Limb (tissue), 2 donors: ENCODE data around the gene COL4A1.

Source experiments
- DNase-seq, 2 donors: peaks; one replicate each; pipeline ENCODE4 v3.0.0-alpha.2; 2016; ENCODE audit errors: extremely low spot score in 2 of 2

The COL4A1 gene

GRCh38 chr13:110199046-110199831 lies 107.7 kb downstream of the COL4A1 start:
- DNase-seq, result no peak

DNA sequence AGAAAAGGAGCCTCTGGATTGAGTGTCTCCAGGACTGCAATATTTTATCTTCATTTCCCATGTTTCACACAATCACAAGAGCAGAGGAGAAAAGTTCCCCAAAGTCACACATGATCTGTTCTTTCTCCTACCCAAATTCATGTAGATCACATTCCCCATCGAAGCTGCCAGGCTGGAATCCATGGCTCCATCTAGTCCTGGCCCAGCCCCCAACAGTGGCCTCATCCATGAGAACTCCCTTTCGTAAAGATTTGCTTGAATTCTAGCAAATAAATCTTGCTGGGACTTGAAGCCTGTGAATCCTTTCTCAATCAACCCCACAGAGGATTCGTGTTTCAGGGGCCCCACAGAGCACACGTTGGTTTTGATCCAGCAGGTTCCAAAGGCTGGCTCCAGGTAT lies 109.5 kb downstream of the COL4A1 start:
- no peak for DNase-seq

DNA sequence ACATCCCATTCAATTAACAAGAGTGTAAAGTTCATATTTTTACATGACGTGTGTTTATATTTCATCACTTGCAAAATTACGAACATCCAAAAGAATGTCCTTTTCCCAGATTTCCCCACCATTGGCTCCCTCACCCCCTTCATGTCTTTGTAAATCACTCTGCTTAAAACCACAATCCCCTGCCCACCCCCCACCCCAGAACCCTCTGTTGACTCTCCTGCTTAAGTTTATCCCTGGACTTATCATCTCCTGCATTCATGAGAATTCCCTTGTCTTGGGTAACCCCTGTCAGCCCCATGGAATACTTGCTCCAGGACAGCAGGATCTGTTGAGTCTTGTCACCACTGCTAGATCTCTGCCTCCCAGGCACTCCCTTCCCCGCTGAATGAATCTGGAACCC lies 109.9 kb downstream of the COL4A1 start:
- no peak for DNase-seq

DNA sequence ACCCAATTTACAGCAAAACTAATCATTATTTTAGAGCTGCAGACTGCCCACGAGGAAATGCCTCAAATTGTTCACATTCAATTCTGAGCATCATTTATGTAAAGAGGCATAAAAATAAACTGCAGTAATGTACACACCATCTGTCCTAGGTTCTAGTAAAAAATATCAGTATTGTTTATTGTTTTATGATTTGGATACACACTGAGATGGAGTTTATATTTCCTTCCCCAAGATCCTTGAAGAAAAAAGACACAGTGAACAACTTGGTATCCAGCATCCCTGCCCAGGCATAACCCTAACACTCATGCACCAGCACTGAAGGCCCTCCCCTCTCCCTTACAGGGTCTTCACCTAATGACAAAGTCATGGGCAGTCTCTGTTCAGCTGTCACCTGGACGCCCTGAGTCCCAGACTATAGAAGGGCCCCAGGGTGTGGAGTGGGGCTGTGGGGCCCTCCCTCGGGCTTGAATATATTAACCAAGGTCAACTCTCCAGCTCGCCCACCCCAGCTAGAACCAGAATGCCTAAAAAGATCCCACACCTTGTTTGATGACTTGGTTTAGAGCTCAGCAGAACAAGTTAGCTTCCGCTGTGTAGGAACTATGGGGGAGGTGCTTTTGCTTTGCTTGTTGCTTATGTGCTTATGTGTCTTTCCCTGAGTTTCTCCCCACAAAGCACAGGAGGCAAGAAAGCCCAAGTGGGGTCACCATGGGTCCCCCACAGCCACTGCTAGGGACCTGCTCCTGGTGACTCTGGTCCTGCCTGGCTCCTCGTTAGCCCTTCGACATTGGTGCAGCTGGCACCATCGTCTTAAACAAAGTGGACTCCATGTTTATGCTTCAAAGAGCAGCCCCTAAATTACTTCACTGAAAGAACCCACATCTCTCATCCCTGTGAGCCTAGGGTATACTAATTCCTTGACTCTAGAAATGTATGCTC lies 111.1 kb downstream of the COL4A1 start:
- no peak for DNase-seq

- DNase-seq, result no peak
Measured at GRCh38 chr13:110194451-110194850, 112.5 kb downstream of the COL4A1 start.

DNA sequence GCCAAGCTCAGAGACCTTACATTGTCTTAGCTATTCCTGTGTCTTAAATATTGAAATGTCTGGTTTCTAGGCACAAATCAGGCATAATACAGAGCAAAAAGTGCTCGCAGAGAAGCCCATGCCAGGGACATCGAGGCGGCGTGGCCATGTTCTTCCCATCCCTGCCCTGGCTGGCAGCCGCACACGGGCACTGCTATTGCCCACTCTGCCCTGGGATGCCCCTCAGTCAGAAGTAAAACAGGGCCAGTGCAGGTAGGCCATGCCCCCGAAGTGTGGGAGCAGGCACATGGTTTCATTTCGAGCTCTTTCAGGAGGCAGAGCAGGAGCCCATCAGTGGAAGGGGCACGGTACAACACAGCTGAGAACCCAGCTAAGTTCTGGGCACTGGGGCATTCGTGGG lies 113.5 kb downstream of the COL4A1 start:
- DNase-seq, result no peak

GRCh38 chr13:110192472-110192871 lies 114.5 kb downstream of the COL4A1 start:
- no peak for DNase-seq

DNA sequence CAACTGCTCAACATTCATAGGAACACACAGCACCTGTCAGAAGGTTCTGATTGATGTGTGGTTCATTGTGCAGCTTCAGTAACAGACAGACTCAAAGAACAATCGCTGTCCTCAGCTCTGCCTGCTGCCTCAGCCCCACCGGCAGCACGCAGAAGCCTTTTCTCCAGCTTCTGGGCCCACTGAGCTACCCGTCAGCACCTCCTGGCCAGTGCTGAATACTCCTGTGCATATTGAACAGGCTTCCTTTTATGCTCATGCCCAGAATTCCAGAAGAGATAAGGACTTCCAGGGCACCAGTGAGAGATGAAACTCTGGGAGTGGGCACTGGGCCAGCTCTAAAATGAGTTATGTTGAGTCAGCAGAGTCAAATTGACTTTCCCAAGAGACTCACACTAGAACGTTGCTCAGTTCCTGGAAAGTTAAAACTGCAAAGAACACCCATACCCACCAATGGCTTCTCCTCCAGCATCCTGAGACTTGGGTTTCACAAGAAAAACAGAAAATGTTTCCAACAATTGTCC lies 119.3 kb downstream of the COL4A1 start:
- DNase-seq, result no peak

GRCh38 chr13:110186231-110186855 lies 120.6 kb downstream of the COL4A1 start:
- DNase-seq, result no peak

DNA sequence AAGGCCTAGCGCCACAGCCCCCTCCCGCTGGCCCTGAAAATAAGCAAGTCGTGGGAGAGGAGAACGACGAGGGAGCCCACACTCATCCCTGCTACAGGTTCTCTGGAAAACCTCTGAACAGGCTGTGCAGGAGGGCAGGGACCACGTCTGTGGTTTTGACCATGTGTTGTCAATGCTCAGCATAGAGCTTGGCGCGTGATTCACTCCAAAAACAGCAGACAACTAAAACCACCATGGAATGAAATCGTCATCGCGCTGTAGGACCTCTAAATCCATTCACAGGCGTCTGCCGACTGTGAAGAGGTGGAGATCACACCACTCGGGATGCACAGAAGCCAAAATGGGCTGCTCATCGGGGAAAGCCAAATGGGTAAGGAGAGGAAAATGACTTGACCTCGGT lies 121.3 kb downstream of the COL4A1 start:
- DNase-seq, result no peak

- no peak for DNase-seq
Measured at GRCh38 chr13:110183910-110184309, 123.0 kb downstream of the COL4A1 start.

DNA sequence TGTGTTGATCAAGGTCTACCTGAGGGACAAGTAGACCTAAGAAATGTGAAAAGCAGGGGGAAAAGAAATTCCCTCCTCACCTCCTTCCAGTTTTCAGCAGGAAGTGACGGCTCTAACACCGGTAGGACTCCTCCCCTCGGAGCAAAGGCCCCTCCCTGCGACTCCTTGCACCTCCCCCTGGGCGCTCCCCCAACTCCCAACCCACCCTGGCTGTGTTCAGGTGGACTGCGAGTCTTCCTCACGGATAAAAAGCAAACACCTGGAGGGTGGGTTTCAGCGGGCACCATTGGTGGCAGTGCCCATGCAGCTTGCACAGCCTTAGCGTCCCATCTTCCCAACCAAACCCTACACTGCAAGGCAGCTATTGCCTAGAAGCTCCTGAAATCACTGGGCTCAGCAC lies 124.5 kb downstream of the COL4A1 start:
- no peak for DNase-seq

GRCh38 chr13:110182003-110182402 lies 125.0 kb downstream of the COL4A1 start:
- no peak for DNase-seq

GRCh38 chr13:110179857-110180147 lies 127.2 kb downstream of the COL4A1 start:
- no peak for DNase-seq

DNA sequence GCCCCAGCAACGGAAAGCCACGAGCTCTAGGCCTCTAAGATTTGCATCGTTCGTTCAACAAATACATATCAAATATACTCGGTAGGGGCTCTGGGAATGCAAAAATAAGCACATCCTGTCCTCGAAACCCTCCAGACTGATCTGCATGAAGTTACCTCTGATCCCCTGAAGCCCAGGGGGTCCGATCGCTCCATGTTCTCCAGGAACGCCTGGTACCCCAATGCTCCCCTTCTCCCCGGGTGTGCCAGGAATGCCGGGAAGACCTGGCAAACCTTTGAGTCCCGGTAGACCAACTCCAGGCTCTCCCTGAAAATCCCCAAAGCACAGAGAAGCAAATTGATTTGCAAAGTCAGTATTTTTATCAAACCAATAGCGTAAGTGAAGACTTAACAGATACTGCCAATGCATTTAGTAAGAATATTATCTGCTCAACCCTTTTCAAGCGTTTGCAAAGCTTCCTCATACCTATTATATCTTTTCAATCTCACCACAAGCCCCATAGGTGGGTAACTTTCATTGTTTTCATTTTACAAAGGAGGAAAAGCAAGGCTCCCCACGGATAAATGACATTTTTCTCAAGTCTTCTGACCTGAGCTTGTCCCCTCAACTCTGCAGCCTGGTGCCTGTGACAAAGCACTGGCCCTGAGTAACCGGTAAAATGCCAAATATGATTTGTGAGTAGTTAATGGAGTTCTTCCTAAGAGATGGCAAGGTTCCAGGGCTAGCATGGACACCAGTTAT lies 127.7 kb downstream of the COL4A1 start:
- no peak for DNase-seq

DNA sequence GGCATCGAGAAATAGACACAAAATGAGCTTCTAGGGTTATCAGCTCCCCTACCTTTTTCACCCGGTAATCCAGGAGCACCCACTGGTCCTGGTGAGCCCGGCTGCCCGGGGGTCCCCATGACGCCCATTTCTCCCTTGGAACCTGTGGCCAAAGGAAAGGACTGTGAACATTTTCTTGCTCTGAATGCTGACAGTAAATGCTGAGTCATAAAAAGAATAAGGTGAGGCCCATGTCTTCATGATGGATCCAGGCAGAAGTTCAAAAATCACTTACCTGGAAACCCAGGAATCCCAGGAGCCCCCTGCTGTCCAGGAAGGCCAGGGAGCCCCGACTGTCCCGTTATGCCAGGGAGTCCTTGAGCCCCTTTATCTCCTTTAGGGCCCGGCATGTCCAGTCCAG lies 129.2 kb downstream of the COL4A1 start:
- DNase-seq, result no peak

- DNase-seq, result no peak
Measured at GRCh38 chr13:110176431-110176830, 130.5 kb downstream of the COL4A1 start.

- no peak for DNase-seq
Measured at GRCh38 chr13:110173247-110173818, 133.6 kb downstream of the COL4A1 start.

GRCh38 chr13:110170882-110171281 lies 136.1 kb downstream of the COL4A1 start:
- no peak for DNase-seq

DNA sequence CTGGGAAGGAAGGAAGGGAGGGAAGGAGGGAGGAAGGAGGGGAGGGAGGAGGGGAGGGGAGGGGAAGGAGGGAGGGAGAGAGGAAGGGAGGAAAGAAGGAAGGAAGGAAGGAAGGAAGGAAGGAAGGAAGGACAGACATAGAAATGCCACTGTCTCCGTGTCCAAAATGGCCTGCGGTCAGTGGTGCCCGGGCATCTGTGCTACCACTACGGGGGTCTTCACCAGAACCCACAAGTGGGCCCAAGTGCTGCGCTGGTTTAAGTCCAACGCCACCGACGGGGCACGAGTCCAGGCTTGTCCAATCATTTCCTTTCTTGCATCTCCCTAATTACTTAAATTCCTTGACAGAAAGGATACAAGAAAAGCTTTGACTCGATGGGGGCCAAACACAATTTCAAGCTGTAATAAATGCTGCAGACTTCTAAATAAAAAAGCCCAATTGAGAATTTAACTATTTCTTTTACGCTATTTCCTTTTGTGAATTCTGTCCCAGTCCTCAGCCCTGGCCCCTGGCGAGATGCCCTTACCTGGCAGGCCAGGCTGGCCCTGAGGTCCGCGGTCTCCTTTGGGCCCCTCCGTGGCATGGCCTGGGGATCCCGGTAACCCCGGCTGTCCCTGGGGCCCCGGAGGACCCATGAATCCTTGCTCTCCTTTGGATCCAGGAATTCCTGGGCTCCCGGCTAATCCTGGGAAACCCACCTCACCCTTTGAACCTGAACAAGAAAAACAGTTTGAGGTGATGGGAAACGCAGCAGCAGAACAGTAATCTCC lies 136.8 kb downstream of the COL4A1 start:
- no peak for DNase-seq
